22Rv1 (cell line): ENCODE data around the gene FN3KRP.

ENCODE experiments used
- ZFX ChIP-seq: fragments of 450-650 bp; IDR thresholded peaks from 2 replicates; pipeline ENCODE4 v1.6.1; 2017; ENCODE audit warnings: antibody characterized with exemption, borderline replicate concordance
- TF ChIP-seq, protein P1 (sequence below): fragments of 450-650 bp; IDR thresholded peaks from 2 replicates; pipeline ENCODE4 v1.5.1; 2017; ENCODE audit warnings: mild to moderate bottlenecking

DNA sequence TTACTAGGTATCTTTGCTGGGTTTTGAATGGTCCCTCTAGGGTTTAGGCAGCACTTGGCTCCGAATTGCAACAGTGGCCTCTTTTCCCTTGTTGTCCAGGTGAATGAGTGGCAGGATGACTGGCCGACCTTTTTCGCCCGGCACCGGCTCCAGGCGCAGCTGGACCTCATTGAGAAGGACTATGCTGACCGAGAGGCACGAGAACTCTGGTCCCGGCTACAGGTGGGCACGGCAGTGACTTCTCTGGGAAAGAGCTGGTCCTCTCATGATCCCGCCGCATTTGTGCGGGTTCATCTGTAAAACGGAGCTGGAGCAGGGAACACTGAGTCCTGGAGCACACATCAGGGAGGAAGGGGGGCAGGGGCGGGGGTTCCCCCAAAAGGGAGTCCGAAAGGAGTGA is 32.2 kb downstream of the FN3KRP start:
- TF ChIP-seq, protein P1, sequence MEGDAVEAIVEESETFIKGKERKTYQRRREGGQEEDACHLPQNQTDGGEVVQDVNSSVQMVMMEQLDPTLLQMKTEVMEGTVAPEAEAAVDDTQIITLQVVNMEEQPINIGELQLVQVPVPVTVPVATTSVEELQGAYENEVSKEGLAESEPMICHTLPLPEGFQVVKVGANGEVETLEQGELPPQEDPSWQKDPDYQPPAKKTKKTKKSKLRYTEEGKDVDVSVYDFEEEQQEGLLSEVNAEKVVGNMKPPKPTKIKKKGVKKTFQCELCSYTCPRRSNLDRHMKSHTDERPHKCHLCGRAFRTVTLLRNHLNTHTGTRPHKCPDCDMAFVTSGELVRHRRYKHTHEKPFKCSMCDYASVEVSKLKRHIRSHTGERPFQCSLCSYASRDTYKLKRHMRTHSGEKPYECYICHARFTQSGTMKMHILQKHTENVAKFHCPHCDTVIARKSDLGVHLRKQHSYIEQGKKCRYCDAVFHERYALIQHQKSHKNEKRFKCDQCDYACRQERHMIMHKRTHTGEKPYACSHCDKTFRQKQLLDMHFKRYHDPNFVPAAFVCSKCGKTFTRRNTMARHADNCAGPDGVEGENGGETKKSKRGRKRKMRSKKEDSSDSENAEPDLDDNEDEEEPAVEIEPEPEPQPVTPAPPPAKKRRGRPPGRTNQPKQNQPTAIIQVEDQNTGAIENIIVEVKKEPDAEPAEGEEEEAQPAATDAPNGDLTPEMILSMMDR, result no peak
- TF ChIP-seq ZFX, result no peak
